SK-N-SH (cell line): ENCODE measurements around the gene EN2. TPM values are rescaled to one million over a fixed set of nuclear protein-coding genes. Genes with fewer than 3 reads are reported as not detected.

Source experiments
- CTCF ChIA-PET: fragments of 300-600, 350-600 bp; formaldehyde crosslinking; extraction: SDS; loops from one replicate; lab custom pipeline; 2021; lab: Yijun Ruan, JAX
- POLR2A ChIA-PET: fragments of 350-600 bp; sonication (Branson Sonifier 250); formaldehyde crosslinking; extraction: SDS; loops from one replicate; lab custom pipeline; 2020; ENCODE audit warnings: antibody characterized with exemption, inconsistent platforms; lab: Yijun Ruan, JAX
- DNase-seq: peaks from one replicate; pipeline ENCODE4 v3.0.0; 2012
- H2AFZ ChIP-seq: fragments of 200-600 bp; sonication (generic); 2 replicates; pipeline ENCODE4 v1.8.1; 2016; ENCODE audit warnings: antibody characterized with exemption, mild to moderate bottlenecking, low read depth
- H3F3A ChIP-seq: fragments of 200-600 bp; sonication (generic); replicated peaks from 2 replicates; pipeline ENCODE3; 2016; ENCODE audit warnings: antibody characterized with exemption, mild to moderate bottlenecking; ENCODE audit not compliant: insufficient read depth
- H3K27ac ChIP-seq, 2 experiments: fragments of 200-500 bp in 1 of 2; fragments of 200-600 bp in 1 of 2; sonication (Bioruptor generic) in 1 of 2; sonication (generic), shearing (Covaris generic) in 1 of 2; 2 replicates each; pipeline versions ENCODE4 v1.5.1 to v1.6.1; 2014 to 2016; ENCODE audit warnings: low read depth in 2 of 2, inconsistent platforms in 1 of 2, low read length in 1 of 2, mild to moderate bottlenecking in 1 of 2, mixed read lengths in 1 of 2
- H3K27me3 ChIP-seq: fragments of 200-600 bp; sonication (generic), shearing (Covaris generic); 2 replicates; pipeline ENCODE4 v1.6.1; 2016; ENCODE audit warnings: mixed run types; ENCODE audit not compliant: insufficient read depth
- H3K36me3 ChIP-seq, 2 experiments: fragments of 200-500 bp in 1 of 2; fragments of 200-600 bp in 1 of 2; sonication (Bioruptor generic) in 1 of 2; sonication (generic) in 1 of 2; replicated peaks in 1 of 2; 2 replicates each; pipeline versions ENCODE3 to v1.5.1; 2014 to 2016; ENCODE audit warnings: low read length in 1 of 2, mild to moderate bottlenecking in 1 of 2; ENCODE audit not compliant: insufficient read depth in 2 of 2, control insufficient read depth in 1 of 2
- H3K4me1 ChIP-seq, 2 experiments: fragments of 200-500 bp in 1 of 2; fragments of 200-600 bp in 1 of 2; sonication (Bioruptor generic) in 1 of 2; sonication (generic), shearing (Covaris generic) in 1 of 2; 2 replicates each; pipeline versions ENCODE4 v1.5.1 to v1.6.1; 2014 to 2016; ENCODE audit warnings: low read depth in 1 of 2, low read length in 1 of 2, mixed run types in 1 of 2; ENCODE audit not compliant: insufficient read depth in 2 of 2, control insufficient read depth in 1 of 2
- H3K4me2 ChIP-seq: fragments of 200-600 bp; sonication (generic), shearing (Covaris generic); 2 replicates; pipeline ENCODE4 v1.6.1; 2017; ENCODE audit warnings: mixed run types
- H3K4me3 ChIP-seq, 2 experiments: fragments of 200-500 bp in 1 of 2; fragments of 200-600 bp in 1 of 2; sonication (Bioruptor generic) in 1 of 2; sonication (generic), shearing (Covaris generic) in 1 of 2; 2 replicates each; pipeline versions ENCODE4 v1.5.1 to v1.8.1; 2014 to 2016; ENCODE audit warnings: low read depth in 2 of 2, inconsistent platforms in 1 of 2, low read length in 1 of 2, mild to moderate bottlenecking in 1 of 2, mixed read lengths in 1 of 2, moderate library complexity in 1 of 2
- H3K79me2 ChIP-seq: fragments of 200-600 bp; sonication (generic); 2 replicates; pipeline ENCODE4 v1.8.1; 2017; ENCODE audit warnings: mild to moderate bottlenecking; ENCODE audit not compliant: insufficient read depth
- H3K9ac ChIP-seq: fragments of 200-600 bp; sonication (generic); 2 replicates; pipeline ENCODE4 v1.6.1; 2017; ENCODE audit warnings: mixed run types
- H3K9me2 ChIP-seq: fragments of 200-600 bp; sonication (generic); 2 replicates; pipeline ENCODE4 v1.6.1; 2017; ENCODE audit warnings: mixed run types
- H3K9me3 ChIP-seq: fragments of 200-600 bp; sonication (generic); 2 replicates; pipeline ENCODE4 v1.6.1; 2017; ENCODE audit warnings: mixed run types, mild to moderate bottlenecking, moderate library complexity
- H4K20me1 ChIP-seq: fragments of 200-600 bp; sonication (generic); 2 replicates; pipeline ENCODE4 v1.6.1; 2017; ENCODE audit warnings: mild to moderate bottlenecking, mixed run types; ENCODE audit not compliant: insufficient read depth
- CTCF ChIP-seq: fragments of 200-600 bp; sonication (generic); IDR thresholded peaks from 2 replicates; pipeline ENCODE4 v1.6.1; 2017; ENCODE audit warnings: antibody characterized with exemption, mild to moderate bottlenecking, moderate library complexity
- ELF1 ChIP-seq: IDR thresholded peaks from 2 replicates; pipeline ENCODE4 v1.4.0; 2012
- FOSL2 ChIP-seq: IDR thresholded peaks from 2 replicates; pipeline ENCODE4 v1.4.0; 2012; ENCODE audit warnings: low read depth, mild to moderate bottlenecking, moderate library complexity, borderline replicate concordance
- FOXJ3 ChIP-seq: sonication (generic); formaldehyde crosslinking; IDR thresholded peaks from 2 replicates; pipeline ENCODE4 v1.5.1; 2020; ENCODE audit warnings: mild to moderate bottlenecking, missing genetic modification reagents
- FOXM1 ChIP-seq: IDR thresholded peaks from 2 replicates; pipeline ENCODE4 v1.4.0; 2012; ENCODE audit warnings: low read depth, mild to moderate bottlenecking
- JUND ChIP-seq: IDR thresholded peaks from 2 replicates; pipeline ENCODE4 v1.4.0; 2012
- MAX ChIP-seq: IDR thresholded peaks from 2 replicates; pipeline ENCODE4 v1.4.0; 2012; ENCODE audit warnings: low read depth
- MEF2A ChIP-seq: IDR thresholded peaks from 2 replicates; pipeline ENCODE4 v1.4.0; 2012; ENCODE audit warnings: low read depth, borderline replicate concordance
- NFIC ChIP-seq: IDR thresholded peaks from 2 replicates; pipeline ENCODE4 v1.4.0; 2012; ENCODE audit warnings: borderline replicate concordance
- PBX3 ChIP-seq: IDR thresholded peaks from 2 replicates; pipeline ENCODE4; 2012
- POLR2AphosphoS5 ChIP-seq: IDR thresholded peaks from 2 replicates; pipeline ENCODE4 v1.6.1; 2012; ENCODE audit warnings: low read depth, low read length
- RAD21 ChIP-seq: IDR thresholded peaks from 2 replicates; pipeline ENCODE4 v1.6.1; 2012; ENCODE audit warnings: mild to moderate bottlenecking, low read length
- RXRA ChIP-seq: IDR thresholded peaks from 2 replicates; pipeline ENCODE4 v1.4.0; 2012; ENCODE audit warnings: low read depth, mild to moderate bottlenecking, borderline replicate concordance
- TAF1 ChIP-seq: IDR thresholded peaks from 2 replicates; pipeline ENCODE4 v1.6.1; 2012; ENCODE audit warnings: low read depth, mild to moderate bottlenecking, low read length, moderate library complexity, borderline replicate concordance
- USF1 ChIP-seq: IDR thresholded peaks from 2 replicates; pipeline ENCODE4 v1.4.0; 2012; ENCODE audit warnings: low read depth, borderline replicate concordance
- YY1 ChIP-seq: IDR thresholded peaks from 2 replicates; pipeline ENCODE4 v1.4.0; 2012; ENCODE audit warnings: low read depth, mild to moderate bottlenecking
- ZBTB33 ChIP-seq: IDR thresholded peaks from 2 replicates; pipeline ENCODE4 v1.4.0; 2012; ENCODE audit warnings: low read depth, borderline replicate concordance
- WGBS: methylation state at CpG from one replicate; pipeline ENCODE4 v1.1.6; 2017; ENCODE audit warnings: low lambda C conversion rate; 5-methylcytosine and 5-hydroxymethylcytosine counted together
- polyA plus RNA-seq, 3 experiments: library from polyadenylated mRNA; depleted of rRNA; stranded (reverse); fragments of >200 nt; gene quantifications; 2 replicates each; pipeline ENCODE4 v1.2.3, GENCODE V29; 2012

EN2 gene
- polyA plus RNA-seq, 1 of the 3 experiments (the other 2 are of a cell fraction): 0.02 TPM

- Histone ChIP-seq H3K4me1 (no peaks in the 10 kb centered on the region), H3K4me3 (no peak overlapping the region), H3K27ac (no peak overlapping the region), H3K4me2 (no peak overlapping the region), H3F3A (no peaks in the 10 kb centered on the region), H3K9me3 (no peaks in the 10 kb centered on the region), H2AFZ (no peak overlapping the region), H3K79me2 (no peaks in the 10 kb centered on the region), H3K9me2 (no peaks in the 10 kb centered on the region), H3K27me3 (peaks cover 83% of the 10 kb centered on the region), H4K20me1 (no peaks in the 10 kb centered on the region; the same call in 1 of the 2 replicates), H3K36me3 (no peaks in the 10 kb centered on the region), H3K9ac (no peak overlapping the region)
- CTCF ChIA-PET: interaction anchor here (0.7 to 1.6 kb wide), 5 partner anchors 10 to 56 kb away, joined by 3 to 5 read pairs (median 4); no protein-coding TSS in a partner anchor
- POLR2A ChIA-PET: no interaction called here
- no peak for DNase-seq
- TF ChIP-seq RAD21 (no peak), PBX3 (no peak), MAX (no peak)
- 8% methylated on average over 3 of the region's 3 CpGs for WGBS
Measured at GRCh38 chr7:155435110-155435509, 22.8 kb upstream of the EN2 start.

GRCh38 chr7:155437836-155438235, 20.1 kb upstream of the EN2 start:
- no peak overlapping the region for H2AFZ ChIP-seq
- H3K9me3 ChIP-seq: no peaks in the 10 kb centered on the region
- ChIA-PET POLR2A (no interaction called here), CTCF (interaction anchor here (0.8 to 1.9 kb wide), 5 partner anchors 13 to 93 kb away, joined by 3 to 7 read pairs (median 3); no protein-coding TSS in a partner anchor)
- WGBS: 45% methylated on average over 4 of the region's 4 CpGs
- no peaks in the 10 kb centered on the region for H3K9me2 ChIP-seq
- H3K27ac ChIP-seq: no peak overlapping the region
- no peak for DNase-seq
- H3K79me2 ChIP-seq: no peaks in the 10 kb centered on the region
- TF ChIP-seq CTCF (no peak), RXRA (no peak), JUND (no peak), ZBTB33 (no peak), TAF1 (no peak), MEF2A (no peak), USF1 (no peak), POLR2AphosphoS5 (no peak), YY1 (no peak), NFIC (no peak), ELF1 (no peak), FOXM1 (no peak), FOXJ3 (CRISPR knock-in tag) (no peak), FOSL2 (no peak)
- H3F3A ChIP-seq: no peaks in the 10 kb centered on the region
- H3K27me3 ChIP-seq: peaks cover 83% of the 10 kb centered on the region
- no peak overlapping the region for H3K4me2 ChIP-seq
- no peaks in the 10 kb centered on the region for H3K36me3 ChIP-seq
- no peaks in the 10 kb centered on the region; the same call in 1 of the 2 replicates for H4K20me1 ChIP-seq
- no peak overlapping the region for H3K9ac ChIP-seq
- no peaks in the 10 kb centered on the region for H3K4me1 ChIP-seq
- no peak overlapping the region for H3K4me3 ChIP-seq
